K562 (cell line): Measurements from ENCODE around the gene MGAT5.

ENCODE experiments used
- CBX1 ChIP-seq: sonication (generic); IDR thresholded peaks from 2 replicates; pipeline ENCODE4 v1.6.1; 2016; ENCODE audit warnings: antibody characterized with exemption, low read depth, mild to moderate bottlenecking
- MAZ ChIP-seq, 2 experiments: fragments of 450-650 bp in 1 of 2; sonication (generic) in 1 of 2; formaldehyde crosslinking; IDR thresholded peaks in 1 of 2; conservative IDR thresholded peaks in 1 of 2; 2 replicates each; pipeline versions ENCODE4 v1.4.0 to v1.5.0; 2020; ENCODE audit warnings: mild to moderate bottlenecking in 1 of 2, missing genetic modification reagents in 1 of 2
- NFYB ChIP-seq: IDR thresholded peaks from 2 replicates; pipeline ENCODE4 v1.6.1; 2011; ENCODE audit warnings: mild to moderate bottlenecking, moderate library complexity; ENCODE audit not compliant: insufficient read length; ENCODE audit errors: extremely low read depth
- RAD21 ChIP-seq, 2 experiments: fragments of 250-450 bp in 1 of 2; fragments of 450-650 bp in 1 of 2; sonication (Bioruptor Pico) in 1 of 2; formaldehyde crosslinking in 1 of 2; IDR thresholded peaks in 1 of 2; conservative IDR thresholded peaks in 1 of 2; 2 replicates each; pipeline versions ENCODE4 v1.4.0 to v1.8.0; 2020 to 2022; ENCODE audit warnings: mild to moderate bottlenecking in 2 of 2, moderate library complexity in 1 of 2
- SIN3B ChIP-seq: fragments of 450-650 bp; IDR thresholded peaks from 2 replicates; pipeline ENCODE4 v1.6.1; 2017; ENCODE audit warnings: low read depth, mild to moderate bottlenecking, moderate library complexity
- TF ChIP-seq, protein P1 (sequence below): fragments of 450-650 bp; IDR thresholded peaks from 2 replicates; pipeline ENCODE4 v1.6.1; 2018; ENCODE audit not compliant: partially characterized antibody
- TF ChIP-seq, protein P2 (sequence below), 3 experiments: IDR thresholded peaks in 2 of 3; conservative IDR thresholded peaks in 1 of 3; 2 replicates each; pipeline ENCODE4 v1.5.1; 2011 to 2012; ENCODE audit warnings: low read length in 3 of 3, mild to moderate bottlenecking in 3 of 3, control low read depth in 2 of 3, improper control_type of control experiment in 1 of 3, inconsistent platforms in 1 of 3, low read depth in 1 of 3, mixed read lengths in 1 of 3, moderate library complexity in 1 of 3; ENCODE audit not compliant: insufficient read depth in 2 of 3
- TF ChIP-seq, protein P3 (sequence below): fragments of 450-650 bp; IDR thresholded peaks from 2 replicates; pipeline ENCODE4 v1.7.1; 2018; ENCODE audit warnings: mild to moderate bottlenecking, low read depth; ENCODE audit not compliant: partially characterized antibody

DNA sequence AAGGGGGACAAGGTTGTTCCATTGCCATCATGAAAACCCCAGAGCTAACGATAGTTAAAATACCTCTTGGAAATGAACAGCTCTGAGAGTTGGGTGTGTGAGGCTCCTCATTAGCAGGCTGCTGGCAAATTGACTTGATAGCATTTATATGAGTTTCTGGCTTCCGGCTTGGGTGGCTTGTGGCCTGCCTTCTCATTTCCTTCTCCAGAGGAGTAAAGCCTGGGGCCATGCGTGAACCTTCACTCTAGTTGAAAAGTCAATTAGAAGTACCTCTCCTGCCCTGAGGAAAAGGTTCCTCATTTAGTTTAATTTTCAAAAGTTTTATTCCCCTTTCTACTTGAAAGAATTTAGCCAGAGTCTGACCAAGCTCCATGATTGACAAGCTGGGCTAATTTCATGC, 67.1 kb downstream of the MGAT5 start:
- TF ChIP-seq, protein P1, sequence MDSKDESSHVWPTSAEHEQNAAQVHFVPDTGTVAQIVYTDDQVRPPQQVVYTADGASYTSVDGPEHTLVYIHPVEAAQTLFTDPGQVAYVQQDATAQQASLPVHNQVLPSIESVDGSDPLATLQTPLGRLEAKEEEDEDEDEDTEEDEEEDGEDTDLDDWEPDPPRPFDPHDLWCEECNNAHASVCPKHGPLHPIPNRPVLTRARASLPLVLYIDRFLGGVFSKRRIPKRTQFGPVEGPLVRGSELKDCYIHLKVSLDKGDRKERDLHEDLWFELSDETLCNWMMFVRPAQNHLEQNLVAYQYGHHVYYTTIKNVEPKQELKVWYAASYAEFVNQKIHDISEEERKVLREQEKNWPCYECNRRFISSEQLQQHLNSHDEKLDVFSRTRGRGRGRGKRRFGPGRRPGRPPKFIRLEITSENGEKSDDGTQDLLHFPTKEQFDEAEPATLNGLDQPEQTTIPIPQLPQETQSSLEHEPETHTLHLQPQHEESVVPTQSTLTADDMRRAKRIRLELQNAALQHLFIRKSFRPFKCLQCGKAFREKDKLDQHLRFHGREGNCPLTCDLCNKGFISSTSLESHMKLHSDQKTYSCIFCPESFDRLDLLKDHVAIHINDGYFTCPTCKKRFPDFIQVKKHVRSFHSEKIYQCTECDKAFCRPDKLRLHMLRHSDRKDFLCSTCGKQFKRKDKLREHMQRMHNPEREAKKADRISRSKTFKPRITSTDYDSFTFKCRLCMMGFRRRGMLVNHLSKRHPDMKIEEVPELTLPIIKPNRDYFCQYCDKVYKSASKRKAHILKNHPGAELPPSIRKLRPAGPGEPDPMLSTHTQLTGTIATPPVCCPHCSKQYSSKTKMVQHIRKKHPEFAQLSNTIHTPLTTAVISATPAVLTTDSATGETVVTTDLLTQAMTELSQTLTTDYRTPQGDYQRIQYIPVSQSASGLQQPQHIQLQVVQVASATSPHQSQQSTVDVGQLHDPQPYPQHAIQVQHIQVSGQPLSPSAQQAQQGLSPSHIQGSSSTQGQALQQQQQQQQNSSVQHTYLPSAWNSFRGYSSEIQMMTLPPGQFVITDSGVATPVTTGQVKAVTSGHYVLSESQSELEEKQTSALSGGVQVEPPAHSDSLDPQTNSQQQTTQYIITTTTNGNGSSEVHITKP: no peak
- TF ChIP-seq, protein P2, sequence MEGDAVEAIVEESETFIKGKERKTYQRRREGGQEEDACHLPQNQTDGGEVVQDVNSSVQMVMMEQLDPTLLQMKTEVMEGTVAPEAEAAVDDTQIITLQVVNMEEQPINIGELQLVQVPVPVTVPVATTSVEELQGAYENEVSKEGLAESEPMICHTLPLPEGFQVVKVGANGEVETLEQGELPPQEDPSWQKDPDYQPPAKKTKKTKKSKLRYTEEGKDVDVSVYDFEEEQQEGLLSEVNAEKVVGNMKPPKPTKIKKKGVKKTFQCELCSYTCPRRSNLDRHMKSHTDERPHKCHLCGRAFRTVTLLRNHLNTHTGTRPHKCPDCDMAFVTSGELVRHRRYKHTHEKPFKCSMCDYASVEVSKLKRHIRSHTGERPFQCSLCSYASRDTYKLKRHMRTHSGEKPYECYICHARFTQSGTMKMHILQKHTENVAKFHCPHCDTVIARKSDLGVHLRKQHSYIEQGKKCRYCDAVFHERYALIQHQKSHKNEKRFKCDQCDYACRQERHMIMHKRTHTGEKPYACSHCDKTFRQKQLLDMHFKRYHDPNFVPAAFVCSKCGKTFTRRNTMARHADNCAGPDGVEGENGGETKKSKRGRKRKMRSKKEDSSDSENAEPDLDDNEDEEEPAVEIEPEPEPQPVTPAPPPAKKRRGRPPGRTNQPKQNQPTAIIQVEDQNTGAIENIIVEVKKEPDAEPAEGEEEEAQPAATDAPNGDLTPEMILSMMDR (IDR thresholded peaks at IDR 0.05 in 2 of 3, conservative IDR thresholded peaks at IDR 0.05 in 1 of 3; ENCODE audit: insufficient read depth in 2 of 3, low read depth in 1 of 3, low read length in 3 of 3): no peak
- TF ChIP-seq SIN3B (no peak), RAD21 (CRISPR knock-in tag; conservative IDR thresholded peaks at IDR 0.05 in 1 of 2, IDR thresholded peaks at IDR 0.05 in 1 of 2) (no peak), NFYB (no peak), CBX1 (no peak), MAZ (CRISPR knock-in tag; conservative IDR thresholded peaks at IDR 0.05 in 1 of 2, IDR thresholded peaks at IDR 0.05 in 1 of 2) (no peak)
- TF ChIP-seq, protein P3, sequence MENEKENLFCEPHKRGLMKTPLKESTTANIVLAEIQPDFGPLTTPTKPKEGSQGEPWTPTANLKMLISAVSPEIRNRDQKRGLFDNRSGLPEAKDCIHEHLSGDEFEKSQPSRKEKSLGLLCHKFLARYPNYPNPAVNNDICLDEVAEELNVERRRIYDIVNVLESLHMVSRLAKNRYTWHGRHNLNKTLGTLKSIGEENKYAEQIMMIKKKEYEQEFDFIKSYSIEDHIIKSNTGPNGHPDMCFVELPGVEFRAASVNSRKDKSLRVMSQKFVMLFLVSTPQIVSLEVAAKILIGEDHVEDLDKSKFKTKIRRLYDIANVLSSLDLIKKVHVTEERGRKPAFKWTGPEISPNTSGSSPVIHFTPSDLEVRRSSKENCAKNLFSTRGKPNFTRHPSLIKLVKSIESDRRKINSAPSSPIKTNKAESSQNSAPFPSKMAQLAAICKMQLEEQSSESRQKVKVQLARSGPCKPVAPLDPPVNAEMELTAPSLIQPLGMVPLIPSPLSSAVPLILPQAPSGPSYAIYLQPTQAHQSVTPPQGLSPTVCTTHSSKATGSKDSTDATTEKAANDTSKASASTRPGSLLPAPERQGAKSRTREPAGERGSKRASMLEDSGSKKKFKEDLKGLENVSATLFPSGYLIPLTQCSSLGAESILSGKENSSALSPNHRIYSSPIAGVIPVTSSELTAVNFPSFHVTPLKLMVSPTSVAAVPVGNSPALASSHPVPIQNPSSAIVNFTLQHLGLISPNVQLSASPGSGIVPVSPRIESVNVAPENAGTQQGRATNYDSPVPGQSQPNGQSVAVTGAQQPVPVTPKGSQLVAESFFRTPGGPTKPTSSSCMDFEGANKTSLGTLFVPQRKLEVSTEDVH: no peak
